Spleen (tissue), 11 donors: ENCODE measurements around the gene CDK8. TPM values are rescaled to one million over a fixed set of nuclear protein-coding genes. Genes with fewer than 3 reads are reported as not detected.

Experiments
- DNase-seq: peaks from one replicate; pipeline ENCODE4 v3.0.0-alpha.2; 2020
- H3K27ac ChIP-seq, 8 donors: fragments of 200-600 bp; sonication (generic) in 7 of 8; 1 replicate in 4 of 8; 2 replicates in 4 of 8; pipeline versions ENCODE4 v1.5.0 to v1.8.0; 2016 to 2021; ENCODE audit warnings: inconsistent platforms in 4 of 8, mild to moderate bottlenecking in 4 of 8, moderate library complexity in 1 of 8
- H3K27me3 ChIP-seq, 7 donors: fragments of 200-600 bp; sonication (generic) in 6 of 7; replicated peaks in 1 of 7; 1 replicate in 4 of 7; 2 replicates in 3 of 7; pipeline versions ENCODE4 v1.5.0 to v1.8.0; 2016 to 2021; ENCODE audit warnings: inconsistent platforms in 3 of 7, mild to moderate bottlenecking in 1 of 7
- H3K36me3 ChIP-seq, 6 donors: fragments of 200-600 bp; sonication (generic) in 5 of 6; 1 replicate in 4 of 6; 2 replicates in 2 of 6; pipeline versions ENCODE4 v1.5.0 to v1.8.0; 2016 to 2021; ENCODE audit warnings: inconsistent platforms in 2 of 6
- H3K4me1 ChIP-seq, 6 donors: fragments of 200-600 bp; sonication (generic) in 5 of 6; 1 replicate in 3 of 6; 2 replicates in 3 of 6; pipeline versions ENCODE4 v1.5.0 to v1.8.0; 2016 to 2021; ENCODE audit warnings: inconsistent platforms in 3 of 6
- H3K4me3 ChIP-seq, 8 donors: fragments of 200-600 bp; sonication (generic) in 7 of 8; 1 replicate in 4 of 8; 2 replicates in 4 of 8; pipeline versions ENCODE4 v1.5.0 to v1.8.0; 2016 to 2021; ENCODE audit warnings: inconsistent platforms in 4 of 8, mild to moderate bottlenecking in 4 of 8, moderate library complexity in 2 of 8
- H3K9me3 ChIP-seq, 8 donors: fragments of 200-600 bp; sonication (generic) in 7 of 8; 1 replicate in 4 of 8; 2 replicates in 4 of 8; pipeline versions ENCODE4 v1.5.0 to v1.8.0; 2016 to 2021; ENCODE audit warnings: inconsistent platforms in 4 of 8
- POLR2A ChIP-seq, 3 donors: fragments of 450-650 bp; IDR thresholded peaks; one replicate each; pipeline ENCODE4 v1.5.1; 2017; ENCODE audit warnings: antibody characterized with exemption in 3 of 3, mild to moderate bottlenecking in 1 of 3
- POLR2AphosphoS5 ChIP-seq, 3 donors: sonication (generic); formaldehyde crosslinking; IDR thresholded peaks; one replicate each; pipeline ENCODE4 v1.5.1; 2017; ENCODE audit warnings: antibody characterized with exemption in 3 of 3
- WGBS, 5 donors: extraction: QIAGEN DNeasy Blood & Tissue Kit in 3 of 5; methylation state at CpG; one replicate each; pipeline versions ENCODE4 v1.1.5 to v1.1.7; 2013 to 2018; 5-methylcytosine and 5-hydroxymethylcytosine counted together
- intact Hi-C: fragments of 100-400 bp; cut with DNase I; formaldehyde crosslinking; loops from one replicate; pipeline ENCODE4 v1.15.0; 2023; ENCODE audit warnings: low total_unique reads
- polyA plus RNA-seq, 3 donors: library from polyadenylated mRNA; stranded (reverse); fragments of 200-250 nt; gene quantifications; one replicate each; pipeline ENCODE4 v1.2.1, GENCODE V29; 2013
- total RNA-seq, 7 donors: library from RNA; depleted of rRNA in 3 of 7; stranded (reverse); fragments of >200 nt in 3 of 7; fragmentation: NEBNext Ultra II Directional in 4 of 7; extraction: Animal tissue kit (Norgen Biotek cat#: 25700) in 4 of 7; gene quantifications; one replicate each; pipeline versions ENCODE4 v1.1.0 to v1.2.1, GENCODE V29; 2016 to 2021
- TF ChIP-seq, protein P1 (sequence below), 11 experiments: fragments of 200-600 bp in 7 of 11; fragments of 450-650 bp in 4 of 11; sonication (generic) in 4 of 11; IDR thresholded peaks in 8 of 11; conservative IDR thresholded peaks in 3 of 11; 1 replicate in 7 of 11; 2 replicates in 4 of 11; pipeline versions ENCODE4 v1.4.0 to v1.8.0; 2016 to 2021; ENCODE audit warnings: antibody characterized with exemption in 11 of 11, inconsistent platforms in 4 of 11, mild to moderate bottlenecking in 1 of 11
- donor health status: healthy with polysubstance abuse.
- donor health status: DM: no; HTN: no; CAD: no; lungs with moderate emphysema.
- donor health status: DM: no; HTN: no; CAD: no.
- donor health status: Bipolar disorder and iron deficiency.
- donor health status: healthy.
- donor health status: DM: no; HTN: no; CAD: no.
- donor health status: DM: yes; HTN: yes; CAD: no.

CDK8 gene
- total and polyA plus RNA-seq, 10 donors: 7.8 to 16.4 (median 9.2) TPM

DNA sequence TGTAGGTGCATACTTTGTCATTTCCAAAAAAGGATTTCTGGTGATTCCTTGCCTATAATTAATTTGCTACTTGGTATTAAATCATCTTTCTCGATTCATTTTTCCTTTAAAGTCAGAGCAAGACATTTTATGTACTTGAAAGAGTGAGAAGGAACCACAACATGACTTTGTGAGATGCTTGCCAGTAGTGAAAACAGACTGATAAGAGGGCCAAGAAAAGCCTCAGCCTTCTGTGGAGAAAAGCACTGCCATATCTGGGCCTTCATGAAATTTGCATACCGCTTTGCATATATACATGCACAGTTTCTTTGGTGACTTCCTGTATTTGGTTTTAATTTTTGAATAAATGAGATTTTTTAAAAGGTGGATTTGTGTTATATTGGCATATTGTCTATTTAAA, 128.4 kb downstream of the CDK8 start:
- DNase-seq: no peak
- intact Hi-C loops: no loop called here
- Histone ChIP-seq H3K27ac (no peak overlapping the region), H3K27me3 (no peaks in the 10 kb centered on the region), H3K9me3 (no peaks in the 10 kb centered on the region), H3K36me3 (peaks cover 0 to 28% (median 13%) of the 10 kb centered on the region in 6 donors), H3K4me1 (no peaks in the 10 kb centered on the region), H3K4me3 (no peak overlapping the region)
- TF ChIP-seq POLR2AphosphoS5 (IDR thresholded peaks at IDR 0.05) (no peak), POLR2A (IDR thresholded peaks at IDR 0.05) (no peak)
- TF ChIP-seq, protein P1, sequence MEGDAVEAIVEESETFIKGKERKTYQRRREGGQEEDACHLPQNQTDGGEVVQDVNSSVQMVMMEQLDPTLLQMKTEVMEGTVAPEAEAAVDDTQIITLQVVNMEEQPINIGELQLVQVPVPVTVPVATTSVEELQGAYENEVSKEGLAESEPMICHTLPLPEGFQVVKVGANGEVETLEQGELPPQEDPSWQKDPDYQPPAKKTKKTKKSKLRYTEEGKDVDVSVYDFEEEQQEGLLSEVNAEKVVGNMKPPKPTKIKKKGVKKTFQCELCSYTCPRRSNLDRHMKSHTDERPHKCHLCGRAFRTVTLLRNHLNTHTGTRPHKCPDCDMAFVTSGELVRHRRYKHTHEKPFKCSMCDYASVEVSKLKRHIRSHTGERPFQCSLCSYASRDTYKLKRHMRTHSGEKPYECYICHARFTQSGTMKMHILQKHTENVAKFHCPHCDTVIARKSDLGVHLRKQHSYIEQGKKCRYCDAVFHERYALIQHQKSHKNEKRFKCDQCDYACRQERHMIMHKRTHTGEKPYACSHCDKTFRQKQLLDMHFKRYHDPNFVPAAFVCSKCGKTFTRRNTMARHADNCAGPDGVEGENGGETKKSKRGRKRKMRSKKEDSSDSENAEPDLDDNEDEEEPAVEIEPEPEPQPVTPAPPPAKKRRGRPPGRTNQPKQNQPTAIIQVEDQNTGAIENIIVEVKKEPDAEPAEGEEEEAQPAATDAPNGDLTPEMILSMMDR (IDR thresholded peaks at IDR 0.05 in 8 of 11, conservative IDR thresholded peaks at IDR 0.05 in 3 of 11): no peak
- WGBS, 5 donors: 94 to 97% (median 96%) methylated on average over 2 of the region's 2 CpGs

DNA sequence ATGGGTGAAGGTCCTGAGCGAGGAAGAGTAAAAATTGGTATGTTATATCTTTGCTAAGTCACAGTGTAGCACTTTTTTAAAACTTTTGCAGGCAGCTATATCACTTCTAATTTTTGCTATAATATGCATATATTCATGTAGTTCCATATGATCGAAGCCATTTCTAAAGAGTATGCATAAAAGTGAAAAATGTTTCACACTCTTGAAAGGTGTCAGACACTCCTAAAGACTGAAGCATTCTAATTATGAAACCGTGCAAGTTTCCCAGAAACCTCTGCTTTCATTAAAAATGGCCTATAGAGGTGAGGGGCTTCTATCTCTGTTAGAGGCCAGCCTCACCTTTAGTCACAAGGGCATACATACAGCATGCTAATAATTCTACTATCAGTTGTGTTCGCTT, 128.9 kb downstream of the CDK8 start:
- TF ChIP-seq, protein P1 (IDR thresholded peaks at IDR 0.05 in 8 of 11, conservative IDR thresholded peaks at IDR 0.05 in 3 of 11): no peak
- TF ChIP-seq POLR2AphosphoS5 (IDR thresholded peaks at IDR 0.05): no peak
- TF ChIP-seq POLR2A (IDR thresholded peaks at IDR 0.05): no peak

DNA sequence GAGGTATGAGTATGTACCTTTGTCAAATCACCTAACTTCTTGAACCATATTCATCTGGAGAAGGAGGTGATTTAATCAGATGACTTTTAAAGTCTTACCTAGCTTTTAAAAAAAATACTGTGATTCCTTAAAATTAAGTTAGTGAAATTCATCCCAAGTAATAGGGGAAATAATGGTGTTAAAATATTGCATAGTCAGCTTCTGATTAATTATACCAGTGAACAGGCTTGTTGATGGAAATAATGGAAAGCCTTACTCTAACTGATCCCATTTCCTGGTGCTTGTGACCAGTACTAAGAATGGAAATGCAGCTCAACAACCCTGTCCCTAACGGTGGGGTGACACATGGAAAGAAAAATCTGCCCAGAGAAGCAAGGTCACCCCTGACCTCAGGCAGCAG, 130.7 kb downstream of the CDK8 start:
- Histone ChIP-seq H3K27ac (no peak overlapping the region), H3K9me3 (no peaks in the 10 kb centered on the region), H3K4me1 (no peaks in the 10 kb centered on the region), H3K27me3 (no peaks in the 10 kb centered on the region), H3K4me3 (no peak overlapping the region), H3K36me3 (peaks cover 0 to 51% (median 25%) of the 10 kb centered on the region in 6 donors)
- DNase-seq: no peak
- WGBS, 5 donors: 69 to 92% (median 79%) methylated on average over 1 of the region's 1 CpG
- TF ChIP-seq, protein P1 (IDR thresholded peaks at IDR 0.05 in 8 of 11, conservative IDR thresholded peaks at IDR 0.05 in 3 of 11): no peak
- no peak for TF ChIP-seq POLR2AphosphoS5 (IDR thresholded peaks at IDR 0.05)
- TF ChIP-seq POLR2A (IDR thresholded peaks at IDR 0.05): no peak
- intact Hi-C loops: no loop called here

More for the DNA sequence above, 128.9 kb downstream of the CDK8 start:
- no peak overlapping the region for H3K27ac ChIP-seq
- peaks cover 0 to 33% (median 16%) of the 10 kb centered on the region in 6 donors for H3K36me3 ChIP-seq
- no peaks in the 10 kb centered on the region for H3K9me3 ChIP-seq
- intact Hi-C loops: no loop called here
- WGBS, 5 donors: 88 to 93% (median 91%) methylated on average over 4 of the region's 4 CpGs
- no peak overlapping the region for H3K4me3 ChIP-seq
- H3K27me3 ChIP-seq: no peaks in the 10 kb centered on the region
- H3K4me1 ChIP-seq: no peaks in the 10 kb centered on the region
- DNase-seq: no peak

DNA sequence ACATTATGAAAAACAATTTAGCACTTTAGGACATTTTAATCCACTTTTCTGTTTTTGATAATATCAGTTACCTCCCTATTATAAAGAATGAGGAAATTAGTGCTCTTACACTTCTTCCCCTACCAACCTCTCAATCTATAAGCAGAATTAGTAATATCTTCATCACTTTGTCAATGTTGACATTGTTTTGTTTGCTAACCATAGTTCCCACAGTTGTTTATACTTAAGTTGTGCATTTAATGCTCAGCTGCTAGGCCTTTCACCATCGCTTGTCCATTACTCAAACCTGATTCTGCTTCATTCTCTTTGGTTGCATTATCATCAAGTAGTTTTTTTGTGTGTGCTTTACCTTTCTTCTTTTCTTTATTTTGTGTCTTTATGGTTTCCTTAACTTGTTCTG, 132.1 kb downstream of the CDK8 start:
- intact Hi-C loops: no loop called here
- 97 to 100% (median 98%) methylated on average over 1 of the region's 1 CpG for WGBS, 5 donors
- DNase-seq: no peak
- H3K4me3 ChIP-seq: no peak overlapping the region
- H3K4me1 ChIP-seq: no peaks in the 10 kb centered on the region
- no peaks in the 10 kb centered on the region for H3K9me3 ChIP-seq
- TF ChIP-seq, protein P1 (IDR thresholded peaks at IDR 0.05 in 8 of 11, conservative IDR thresholded peaks at IDR 0.05 in 3 of 11): no peak
- TF ChIP-seq POLR2AphosphoS5 (IDR thresholded peaks at IDR 0.05) (no peak), POLR2A (IDR thresholded peaks at IDR 0.05) (no peak)
- H3K36me3 ChIP-seq: peaks cover 0 to 64% (median 29%) of the 10 kb centered on the region in 6 donors
- H3K27ac ChIP-seq: no peak overlapping the region
- H3K27me3 ChIP-seq: no peaks in the 10 kb centered on the region
